ENCODE measurements around the gene NOLC1. TPM values are rescaled to one million over a fixed set of nuclear protein-coding genes. Genes with fewer than 3 reads are reported as not detected.

Gene NOLC1
- total RNA-seq: 104 and 155 TPM in 2 replicates

GRCh38 chr10:102151774-102152544 is at the start of gene NOLC1:
Gene NOLC1 (plus strand): TSS chr10:102152389. CDS start chr10:102152411, 22 bp downstream.

GRCh38 chr10:102120142-102120990 is 31.8 kb upstream of the NOLC1 start, which contains the start of gene LDB1:
Gene LDB1 (minus strand): TSS chr10:102120368. CDS start chr10:102120110, 258 bp downstream.

GRCh38 chr10:102132563-102133372 is 19.4 kb upstream of the NOLC1 start, which contains the start of gene PPRC1:
Gene PPRC1 (plus strand): TSS chr10:102133040. CDS start chr10:102133069, 29 bp downstream.

Other genes starting within 250 kb of the NOLC1 start
- gene ARMH3, start 96.2 kb upstream of the NOLC1 start, total RNA-seq: 6.3 and 8.4 TPM in 2 replicates
- 37.9 and 48.1 TPM in 2 replicates for gene HPS6, start 87.0 kb upstream of the NOLC1 start, total RNA-seq
- 21.5 and 31.7 TPM in 2 replicates for gene LDB1, start 32.0 kb upstream of the NOLC1 start, total RNA-seq
- 19.4 and 28.6 TPM in 2 replicates for gene PPRC1, start 19.3 kb upstream of the NOLC1 start, total RNA-seq
- 0.23 and 0.27 TPM in 2 replicates for gene ELOVL3, start 73.9 kb downstream of the NOLC1 start, total RNA-seq
- gene PITX3, start 89.1 kb downstream of the NOLC1 start, total RNA-seq: 0.11 and 0.55 TPM in 2 replicates
- gene GBF1, start 93.1 kb downstream of the NOLC1 start, total RNA-seq: 33.9 and 37.8 TPM in 2 replicates
- 53.7 and 71.6 TPM in 2 replicates for gene NFKB2, start 243.3 kb downstream of the NOLC1 start, total RNA-seq

Measured in hair follicular keratinocyte (primary cell).